Hepatic stellate cell (primary cell): ENCODE measurements around the gene IL26.

Source experiments
- DNase-seq: peaks from one replicate; pipeline ENCODE4 v3.0.0; 2011; ENCODE audit warnings: low spot score

IL26 gene, protein sequence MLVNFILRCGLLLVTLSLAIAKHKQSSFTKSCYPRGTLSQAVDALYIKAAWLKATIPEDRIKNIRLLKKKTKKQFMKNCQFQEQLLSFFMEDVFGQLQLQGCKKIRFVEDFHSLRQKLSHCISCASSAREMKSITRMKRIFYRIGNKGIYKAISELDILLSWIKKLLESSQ

DNA sequence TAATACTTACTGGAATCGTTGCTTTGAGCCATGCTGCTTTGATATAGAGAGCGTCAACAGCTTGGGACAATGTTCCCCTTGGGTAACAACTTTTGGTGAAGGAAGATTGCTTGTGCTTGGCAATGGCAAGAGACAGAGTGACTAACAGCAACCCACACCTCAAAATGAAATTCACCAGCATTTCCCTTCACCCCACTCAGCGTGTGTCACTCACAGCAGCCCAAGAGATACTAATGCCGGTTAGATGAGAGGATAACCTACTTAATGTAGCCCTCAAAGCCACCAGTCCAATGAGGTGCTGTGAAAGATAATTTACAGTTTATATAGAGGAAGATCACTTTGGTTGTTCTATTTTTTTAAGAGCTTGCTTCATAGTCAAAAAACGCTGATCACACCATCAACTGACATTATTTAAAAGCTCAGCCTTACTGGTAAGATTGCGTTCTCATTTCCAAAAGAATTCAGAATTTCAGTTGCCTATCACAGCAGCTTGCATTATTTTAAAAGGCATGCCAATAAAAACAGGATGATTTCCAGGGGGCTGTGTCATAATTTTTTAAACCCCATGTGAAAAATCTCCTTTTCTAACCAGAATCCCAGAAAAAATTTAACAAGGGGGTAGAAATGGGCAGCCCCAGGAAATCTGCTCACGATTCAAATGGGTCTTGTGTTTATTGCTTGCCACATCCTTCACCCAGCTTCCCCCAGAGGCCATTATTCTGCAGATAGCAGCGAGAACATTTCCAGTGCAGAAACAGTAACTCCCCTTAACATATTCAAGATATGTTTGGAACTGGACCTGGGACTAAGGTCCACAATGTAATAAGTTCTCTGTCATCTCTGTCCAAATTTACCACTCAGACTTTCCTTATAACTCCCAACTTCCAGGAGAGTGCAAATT lies at the start of gene IL26:
Gene IL26, minus strand, starts transcription at position 235 of the 901 bp plus-strand sequence. Its CDS starts 54 bp downstream, at position 181.
- DNase-seq, result no peak

- DNase-seq, result no peak
These were observed 47.1 kb upstream of the IL26 start for GRCh38 chr12:68272732-68273131.

DNA sequence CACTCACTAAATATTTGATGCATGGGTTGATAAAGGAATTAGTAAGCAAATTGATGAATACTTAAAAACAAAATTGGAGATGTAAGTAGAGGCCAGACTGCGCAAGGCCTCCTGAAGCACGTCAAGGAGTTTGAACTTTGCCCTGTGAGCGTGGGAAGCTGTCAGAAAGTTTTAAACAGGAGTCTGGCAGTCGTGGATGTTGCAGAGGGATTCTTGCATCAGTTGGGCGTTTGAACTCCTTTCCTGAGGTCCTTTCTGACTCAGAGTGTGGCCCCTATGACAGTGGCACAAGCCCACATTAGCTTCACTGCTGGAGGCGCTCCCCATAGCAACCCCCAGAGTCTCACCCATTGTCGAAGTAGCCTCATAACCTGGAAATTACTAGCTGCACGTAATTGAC lies 45.7 kb upstream of the IL26 start:
- DNase-seq, result peak; percentile 21

DNA sequence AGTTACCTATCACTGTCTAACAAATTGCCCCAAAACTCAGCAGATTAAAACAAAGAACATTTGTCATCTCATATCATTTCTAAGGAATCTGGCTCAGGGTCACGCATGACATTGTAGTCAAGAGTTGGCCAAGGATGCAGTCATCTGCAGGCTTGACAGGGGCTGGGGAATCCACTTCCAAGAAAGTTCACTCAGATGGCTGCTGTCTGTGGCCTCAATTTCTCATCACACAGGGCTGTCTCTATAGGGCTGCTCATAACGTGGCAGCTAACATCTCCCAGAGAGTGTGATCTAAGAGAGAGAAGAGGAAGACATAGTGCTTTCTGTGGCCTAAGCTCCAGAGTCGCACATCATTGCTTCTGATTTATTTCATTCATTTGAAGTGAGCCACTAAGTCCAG lies 44.7 kb upstream of the IL26 start:
- no peak for DNase-seq

DNA sequence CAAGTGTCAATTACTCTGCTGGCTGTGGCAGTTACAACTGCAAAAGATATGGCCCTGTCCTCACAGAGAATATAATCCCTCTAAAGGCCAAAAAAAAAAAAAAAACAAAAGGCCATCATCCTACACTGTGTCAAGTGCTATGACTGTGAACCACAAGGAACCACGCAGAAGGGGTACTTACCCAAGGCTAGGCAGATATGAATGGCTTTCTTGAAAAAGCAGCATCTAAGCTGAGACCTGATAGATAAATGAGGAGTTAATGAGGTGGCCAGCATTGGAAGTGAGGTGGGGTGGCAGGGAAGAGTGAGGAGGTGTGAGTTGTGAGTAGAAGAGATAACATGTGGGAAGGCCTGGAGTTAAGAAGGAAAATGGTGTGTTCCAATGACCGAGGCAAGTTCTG lies 44.2 kb upstream of the IL26 start:
- DNase-seq, result no peak

DNA sequence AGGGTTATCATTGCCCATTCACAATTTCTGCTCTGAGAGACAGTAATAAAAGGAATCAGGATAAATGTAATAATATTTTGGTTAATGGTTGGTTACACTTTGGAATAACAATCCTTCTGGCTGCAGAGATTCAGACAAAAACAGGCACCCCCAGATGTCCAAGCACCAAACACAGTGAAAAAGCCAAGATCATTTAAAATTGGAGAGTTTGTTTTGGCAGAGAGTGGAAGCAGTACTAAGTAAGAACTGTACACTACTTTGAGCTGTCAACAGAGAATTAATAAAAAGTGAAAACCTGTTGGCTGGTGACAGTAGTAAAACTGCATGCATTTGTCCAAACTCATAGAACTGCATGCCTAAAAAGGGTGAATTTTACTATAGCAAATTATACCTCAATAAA lies 43.4 kb upstream of the IL26 start:
- no peak for DNase-seq

- DNase-seq, result peak; percentile 27
These were observed 42.3 kb upstream of the IL26 start for GRCh38 chr12:68267892-68268396.

- DNase-seq, result peak; percentile 7
These were observed 39.2 kb upstream of the IL26 start for GRCh38 chr12:68264857-68265256.

- no peak for DNase-seq
These were observed 38.7 kb upstream of the IL26 start for GRCh38 chr12:68264158-68264855.

- no peak for DNase-seq
These were observed 37.8 kb upstream of the IL26 start for GRCh38 chr12:68263366-68263765.

- DNase-seq, result no peak
These were observed 36.3 kb upstream of the IL26 start for GRCh38 chr12:68261896-68262295.

GRCh38 chr12:68260153-68260552 lies 34.5 kb upstream of the IL26 start:
- DNase-seq, result no peak

- peak; percentile 25 for DNase-seq
These were observed 33.8 kb upstream of the IL26 start for GRCh38 chr12:68259318-68259940.

- DNase-seq, result no peak
These were observed 27.9 kb upstream of the IL26 start, which contains the start of gene IL22 for GRCh38 chr12:68253504-68253903. Gene IL22, minus strand, starts transcription at chr12:68253604. Its CDS starts 156 bp downstream, at chr12:68253448.

DNA sequence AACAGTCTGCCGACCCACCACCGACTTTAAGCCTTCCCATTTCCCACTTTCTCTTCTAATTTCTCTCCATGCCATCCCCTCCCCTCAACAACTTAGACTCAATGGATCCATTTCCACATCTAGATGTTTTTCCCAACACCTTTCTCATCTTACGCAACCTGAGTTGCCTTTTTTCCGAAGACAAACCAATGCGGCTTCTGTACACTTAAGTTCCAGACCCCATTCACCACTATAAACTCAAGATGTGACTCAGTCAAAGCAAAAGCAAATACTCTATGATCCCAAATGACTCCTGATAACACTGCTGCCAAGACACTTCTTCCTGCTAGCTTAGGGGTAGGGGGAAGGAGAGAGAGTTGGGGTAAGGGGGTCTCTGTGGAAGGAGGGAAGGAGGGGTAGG lies 26.5 kb upstream of the IL26 start:
- DNase-seq, result no peak

DNA sequence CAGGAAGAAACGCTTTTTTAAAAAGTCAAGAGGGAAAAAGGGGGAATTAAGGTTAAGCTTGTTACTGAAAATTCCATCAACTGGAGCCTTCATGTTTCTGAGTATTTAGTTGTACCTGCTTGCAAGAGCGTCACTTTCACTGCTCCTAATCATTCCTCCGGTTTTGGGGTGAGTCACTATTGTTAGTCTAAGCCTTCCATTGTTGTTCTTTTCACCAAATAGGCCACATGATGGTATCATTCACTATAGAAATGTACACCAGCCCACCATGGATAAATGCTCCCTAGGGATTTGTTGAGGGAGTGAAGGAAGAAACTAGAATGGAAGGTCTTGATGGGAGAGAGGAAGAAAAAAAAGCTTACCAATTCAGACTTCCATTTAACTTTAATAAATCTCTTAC lies 24.8 kb upstream of the IL26 start:
- no peak for DNase-seq

DNA sequence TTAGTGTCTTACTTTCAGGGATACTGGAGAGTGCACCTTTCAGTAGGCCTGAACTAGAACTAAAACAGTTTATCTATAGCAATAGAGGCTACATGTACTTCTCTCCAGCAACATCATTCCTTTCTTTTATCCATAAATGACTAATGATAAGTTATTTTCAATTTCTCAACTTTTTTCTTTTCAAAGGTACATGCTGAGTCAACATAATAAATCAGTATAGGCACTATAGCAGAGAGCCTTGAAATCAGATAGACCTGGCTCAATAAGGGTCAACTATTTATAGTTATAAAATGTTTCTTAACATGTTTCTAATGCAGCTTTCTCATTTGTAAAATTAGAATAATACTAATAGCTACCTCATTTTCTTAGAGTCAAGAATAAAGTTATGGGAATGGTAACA lies 22.2 kb upstream of the IL26 start:
- DNase-seq, result no peak

DNA sequence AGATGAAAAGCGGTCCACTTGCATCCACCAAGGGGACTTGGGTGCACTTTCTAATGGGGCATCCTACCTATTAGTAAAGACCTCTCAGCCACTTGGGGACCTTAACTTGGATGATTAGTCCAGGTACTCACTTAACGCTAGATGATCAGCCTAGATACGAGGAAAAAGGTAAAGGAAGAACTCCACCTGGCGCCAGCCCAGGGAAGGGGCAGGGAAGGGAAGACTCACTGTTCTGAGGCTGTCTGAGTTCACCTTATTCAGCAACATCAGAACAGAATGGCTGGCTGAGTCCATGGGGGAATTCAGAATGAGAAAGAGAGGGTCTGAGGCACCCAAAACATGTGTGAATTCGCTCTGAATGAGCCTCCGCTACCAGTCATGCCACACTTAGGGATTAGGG lies 20.7 kb upstream of the IL26 start:
- DNase-seq, result no peak

DNA sequence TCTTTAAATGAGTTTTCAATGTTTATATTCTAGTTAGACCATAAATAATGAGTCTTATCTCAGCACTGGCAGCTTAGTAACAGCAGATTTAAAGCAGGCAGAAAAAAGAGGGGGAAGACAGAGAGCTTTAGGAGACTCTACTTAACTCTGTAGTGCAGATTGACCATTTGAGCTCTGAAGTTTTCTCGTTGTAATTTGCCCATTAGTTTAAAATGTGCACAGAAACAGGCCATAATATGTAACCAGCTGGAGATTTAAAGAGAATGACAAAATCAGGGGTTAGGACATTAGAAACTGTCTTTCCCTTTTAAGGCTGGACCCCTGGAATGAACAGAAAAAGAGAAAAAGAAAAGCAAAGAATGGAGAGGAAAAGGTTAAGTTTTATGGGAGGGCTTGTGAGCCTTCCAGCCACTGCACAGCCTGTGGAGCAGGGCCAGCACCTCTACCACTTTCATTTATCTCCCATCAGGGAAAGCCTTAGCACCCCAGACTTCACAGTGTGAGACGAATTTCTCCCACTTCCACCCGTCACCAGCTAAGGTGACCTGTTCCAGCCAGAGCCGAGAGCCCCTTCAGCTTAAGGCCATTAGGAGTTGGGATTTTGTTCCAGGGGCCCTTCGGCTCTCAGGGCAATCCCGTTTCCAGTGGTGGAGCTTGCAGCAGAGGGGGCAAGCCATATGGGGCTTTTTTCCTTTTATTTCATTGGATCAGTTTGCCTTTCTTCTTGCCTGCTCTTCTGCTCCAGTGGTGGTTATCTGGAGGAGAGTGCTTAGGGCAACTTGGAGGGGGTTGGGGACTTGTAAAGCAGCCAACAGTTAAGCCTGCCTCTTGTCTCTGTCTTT lies 19.8 kb upstream of the IL26 start:
- no peak for DNase-seq

DNA sequence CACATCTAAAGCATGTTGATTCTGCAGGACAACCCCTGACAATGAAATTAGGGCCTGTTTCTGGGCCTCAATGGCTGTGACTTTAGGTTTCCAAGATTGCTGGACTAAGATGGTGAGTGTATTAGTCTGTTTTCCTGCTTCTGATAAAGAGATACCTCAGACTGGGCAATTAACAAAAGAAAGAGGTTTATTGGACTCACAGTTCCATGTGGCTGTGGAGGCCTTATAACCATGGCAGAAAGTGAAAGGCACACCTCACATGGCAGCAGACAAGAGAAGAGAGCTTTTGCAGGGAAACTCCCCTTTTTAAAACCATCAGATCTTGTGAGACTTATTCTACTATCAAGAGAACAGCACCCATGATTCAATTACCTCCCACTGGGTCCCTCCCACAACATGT lies 17.2 kb upstream of the IL26 start:
- no peak for DNase-seq

DNA sequence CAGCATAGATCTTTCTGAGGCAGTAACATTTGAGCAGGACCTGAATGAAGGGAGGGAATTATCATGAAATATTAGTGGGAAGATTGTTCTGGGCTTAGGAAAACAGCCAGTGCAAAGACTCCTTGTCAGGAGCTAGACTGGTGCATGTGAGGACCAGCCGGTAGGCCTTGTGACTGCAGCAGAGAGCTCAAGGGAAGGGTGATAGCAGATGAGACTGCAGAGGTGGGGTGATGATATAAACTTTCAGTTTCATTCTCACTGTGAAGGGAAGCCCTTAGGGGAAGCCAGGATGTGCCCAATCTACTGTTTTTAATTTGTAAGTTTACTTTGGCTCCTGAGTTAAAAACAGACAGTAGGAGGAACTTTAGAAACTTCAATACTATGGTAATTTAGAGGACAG lies 15.4 kb upstream of the IL26 start:
- DNase-seq, result no peak
